ENCODE results near the gene RAP1GAP2. TPM values are rescaled to one million over a fixed set of nuclear protein-coding genes. Genes with fewer than 3 reads are reported as not detected.
"Not testable (repeated sequence)": the region's sequence is repeated elsewhere in the genome, so short reads cannot be mapped to it uniquely, and the experiment has no call there.

Gene RAP1GAP2
- polyA plus RNA-seq, 1 donor from 2014 or later = 3.9 TPM

GRCh38 chr17:2780256-2780655 lies 16.0 kb upstream of the RAP1GAP2 start:
- H3K27ac Mint-ChIP-seq = peak overlapping the region in 1 of 3 donors; percentile 80
- no peak overlapping the region for H3K4me3 Mint-ChIP-seq
- peaks cover 28% of the 10 kb centered on the region for H3K27me3 Mint-ChIP-seq
- no peaks in the 10 kb centered on the region for H3K36me3 Mint-ChIP-seq
- peaks cover 0 to 4% (median 3%) of the 10 kb centered on the region in 3 donors for H3K4me1 Mint-ChIP-seq
- H3K9me3 Mint-ChIP-seq = no peaks in the 10 kb centered on the region

GRCh38 chr17:2780931-2781454 lies 15.2 kb upstream of the RAP1GAP2 start:
- peaks cover 21% of the 10 kb centered on the region for H3K27me3 Mint-ChIP-seq
- H3K4me3 Mint-ChIP-seq = no peak overlapping the region
- H3K36me3 Mint-ChIP-seq = no peaks in the 10 kb centered on the region
- no peaks in the 10 kb centered on the region for H3K9me3 Mint-ChIP-seq
- H3K4me1 Mint-ChIP-seq = peaks cover 0 to 5% (median 1%) of the 10 kb centered on the region in 3 donors
- peak overlapping the region in 1 of 3 donors; percentile 80 for H3K27ac Mint-ChIP-seq

DNA sequence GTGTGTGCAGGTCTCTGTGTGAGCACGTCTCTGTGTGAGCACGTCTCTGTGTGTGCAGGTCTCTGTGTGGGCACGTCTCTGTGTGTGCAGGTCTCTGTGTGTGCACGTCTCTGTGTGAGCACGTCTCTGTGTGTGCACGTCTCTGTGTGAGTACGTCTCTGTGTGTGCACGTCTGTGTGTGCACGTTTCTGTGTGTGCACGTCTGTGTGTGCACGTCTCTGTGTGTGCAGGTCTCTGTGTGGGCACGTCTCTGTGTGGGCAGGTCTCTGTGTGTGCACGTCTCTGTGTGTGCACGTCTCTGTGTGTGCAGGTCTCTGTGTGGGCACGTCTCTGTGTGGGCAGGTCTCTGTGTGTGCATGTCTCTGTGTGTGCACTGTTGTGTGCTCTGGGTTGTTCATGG lies 14.6 kb upstream of the RAP1GAP2 start:
- H3K9me3 Mint-ChIP-seq, H3K27ac Mint-ChIP-seq, H3K4me3 Mint-ChIP-seq: not testable (repeated sequence)

GRCh38 chr17:2782055-2782454 lies 14.2 kb upstream of the RAP1GAP2 start:
- H3K27ac Mint-ChIP-seq = no peak overlapping the region
- H3K4me1 Mint-ChIP-seq = peaks cover 0 to 5% (median 3%) of the 10 kb centered on the region in 3 donors
- no peaks in the 10 kb centered on the region for H3K36me3 Mint-ChIP-seq
- H3K4me3 Mint-ChIP-seq = no peak overlapping the region
- H3K9me3 Mint-ChIP-seq = no peaks in the 10 kb centered on the region
- H3K27me3 Mint-ChIP-seq = peaks cover 15% of the 10 kb centered on the region

More for the DNA sequence above, 14.6 kb upstream of the RAP1GAP2 start:
- H3K27me3 Mint-ChIP-seq = peaks cover 19% of the 10 kb centered on the region
- H3K4me1 Mint-ChIP-seq, H3K36me3 Mint-ChIP-seq: not testable (repeated sequence)

GRCh38 chr17:2783310-2784030 lies 12.8 kb upstream of the RAP1GAP2 start:
- Mint-ChIP-seq H3K36me3 (no peaks in the 10 kb centered on the region), H3K9me3 (no peaks in the 10 kb centered on the region), H3K27ac (no peak overlapping the region), H3K27me3 (peaks cover 9% of the 10 kb centered on the region), H3K4me3 (no peak overlapping the region), H3K4me1 (peaks cover 5 to 6% (median 5%) of the 10 kb centered on the region in 3 donors)

GRCh38 chr17:2784864-2785263 lies 11.4 kb upstream of the RAP1GAP2 start:
- Mint-ChIP-seq H3K36me3 (no peaks in the 10 kb centered on the region), H3K4me1 (peaks cover 6 to 8% (median 7%) of the 10 kb centered on the region in 3 donors), H3K27ac (peak overlapping the region in 1 of 3 donors; percentile 32), H3K27me3 (peaks cover 7% of the 10 kb centered on the region), H3K4me3 (no peak overlapping the region), H3K9me3 (no peaks in the 10 kb centered on the region)

DNA sequence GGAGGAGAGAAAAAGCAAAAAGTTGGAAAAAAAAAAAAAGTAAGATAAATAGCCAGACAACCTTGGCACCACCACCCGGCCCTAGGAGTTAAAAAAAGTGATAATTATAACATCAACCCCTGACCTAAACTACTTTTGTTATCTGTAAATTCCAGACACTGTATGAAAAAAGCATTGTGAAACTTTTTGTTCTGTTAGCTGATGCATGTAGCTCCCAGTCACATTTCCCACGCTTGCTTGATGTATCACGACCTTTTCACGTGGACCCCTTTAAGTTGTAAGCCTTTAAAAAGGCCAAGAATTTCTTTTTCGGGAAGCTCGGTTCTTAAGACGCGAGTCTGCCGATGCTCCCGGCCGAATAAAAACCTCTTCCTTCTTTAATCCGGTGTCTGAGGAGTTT lies 10.9 kb upstream of the RAP1GAP2 start:
- H3K9me3 Mint-ChIP-seq, H3K27me3 Mint-ChIP-seq, H3K36me3 Mint-ChIP-seq, H3K4me1 Mint-ChIP-seq, H3K4me3 Mint-ChIP-seq: not testable (repeated sequence)
- H3K27ac Mint-ChIP-seq = peak overlapping the region in 1 of 3 donors; percentile 32

GRCh38 chr17:2786176-2786881 lies 9.9 kb upstream of the RAP1GAP2 start:
- Mint-ChIP-seq H3K4me1 (peaks cover 11 to 15% (median 14%) of the 10 kb centered on the region in 3 donors), H3K27ac (peak overlapping the region in 1 of 3 donors; percentile 56), H3K36me3 (no peaks in the 10 kb centered on the region), H3K9me3 (no peaks in the 10 kb centered on the region), H3K27me3 (peaks cover 2% of the 10 kb centered on the region), H3K4me3 (peak overlapping the region in 3 of 4 donors; percentile 22 to 82 (median 52))

DNA sequence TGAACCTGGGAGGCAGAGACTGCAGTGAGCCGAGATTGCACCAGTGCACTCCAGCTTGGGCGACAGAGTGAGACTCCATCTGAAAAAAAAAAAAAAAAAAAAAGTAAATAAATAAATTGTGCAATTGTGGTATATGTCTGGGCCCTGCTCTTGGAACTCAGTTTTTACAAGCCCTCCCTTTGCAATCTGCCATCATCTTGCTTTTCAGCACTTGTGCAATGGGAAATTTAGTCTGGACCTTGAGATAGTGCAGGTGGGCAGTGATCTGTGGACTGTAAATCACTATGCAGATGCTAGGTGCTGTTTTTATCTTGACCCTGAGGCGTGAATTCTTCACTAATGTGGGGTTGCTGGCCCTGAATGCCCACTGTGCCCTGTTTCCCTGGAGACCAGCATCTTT lies 6.5 kb upstream of the RAP1GAP2 start:
- no peaks in the 10 kb centered on the region for H3K36me3 Mint-ChIP-seq
- peaks cover 31 to 40% (median 39%) of the 10 kb centered on the region in 3 donors for H3K4me1 Mint-ChIP-seq
- no peak overlapping the region for H3K4me3 Mint-ChIP-seq
- no peaks in the 10 kb centered on the region for H3K27me3 Mint-ChIP-seq
- H3K9me3 Mint-ChIP-seq = no peaks in the 10 kb centered on the region
- H3K27ac Mint-ChIP-seq = no peak overlapping the region

DNA sequence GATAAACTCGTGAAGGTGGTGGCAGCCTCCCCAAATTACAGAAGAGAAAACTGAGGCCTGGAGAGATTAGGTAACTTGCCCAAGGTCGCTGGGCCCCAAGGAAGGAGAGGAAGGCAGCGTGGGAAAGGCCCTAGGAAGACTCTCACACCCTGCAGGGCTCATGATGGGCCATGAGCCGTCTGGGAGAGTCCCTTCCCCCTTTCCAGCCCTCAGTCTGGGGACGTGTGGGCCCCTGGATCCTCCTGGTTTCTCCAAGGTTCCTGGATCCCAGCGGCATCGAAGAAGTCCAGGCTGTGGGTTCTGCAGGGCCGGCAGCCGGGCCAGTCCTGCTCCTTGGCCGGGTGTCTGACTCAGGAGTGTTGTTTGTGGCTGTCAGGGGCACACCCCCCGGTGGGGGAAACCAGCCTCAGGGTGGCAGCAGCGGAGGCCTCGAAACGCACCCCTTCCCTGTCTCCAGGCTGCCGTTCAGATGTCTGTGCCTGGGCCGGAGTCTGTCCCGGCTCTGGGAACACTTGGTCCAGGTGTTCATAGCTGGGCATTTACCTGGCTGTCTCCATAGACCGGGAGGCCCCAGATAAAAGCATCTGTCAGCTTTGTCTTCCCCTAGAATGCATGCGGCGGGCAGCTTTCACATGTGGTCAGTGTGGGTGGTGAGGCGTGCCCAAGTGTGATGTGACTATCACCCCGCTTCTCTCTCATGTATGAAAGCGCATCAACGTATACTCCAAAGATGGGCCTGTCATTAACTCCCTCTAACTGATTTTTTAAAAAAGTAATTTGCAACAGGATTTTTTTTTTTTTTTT lies 3.7 kb upstream of the RAP1GAP2 start:
- H3K27ac Mint-ChIP-seq = peak overlapping the region; percentile 80 to 88 (median 87)
- no peaks in the 10 kb centered on the region for H3K27me3 Mint-ChIP-seq
- H3K9me3 Mint-ChIP-seq = no peaks in the 10 kb centered on the region
- no peaks in the 10 kb centered on the region for H3K36me3 Mint-ChIP-seq
- H3K4me3 Mint-ChIP-seq = peak overlapping the region in 3 of 4 donors; percentile 74 to 95 (median 88)
- H3K4me1 Mint-ChIP-seq = peaks cover 41 to 56% (median 55%) of the 10 kb centered on the region in 3 donors

DNA sequence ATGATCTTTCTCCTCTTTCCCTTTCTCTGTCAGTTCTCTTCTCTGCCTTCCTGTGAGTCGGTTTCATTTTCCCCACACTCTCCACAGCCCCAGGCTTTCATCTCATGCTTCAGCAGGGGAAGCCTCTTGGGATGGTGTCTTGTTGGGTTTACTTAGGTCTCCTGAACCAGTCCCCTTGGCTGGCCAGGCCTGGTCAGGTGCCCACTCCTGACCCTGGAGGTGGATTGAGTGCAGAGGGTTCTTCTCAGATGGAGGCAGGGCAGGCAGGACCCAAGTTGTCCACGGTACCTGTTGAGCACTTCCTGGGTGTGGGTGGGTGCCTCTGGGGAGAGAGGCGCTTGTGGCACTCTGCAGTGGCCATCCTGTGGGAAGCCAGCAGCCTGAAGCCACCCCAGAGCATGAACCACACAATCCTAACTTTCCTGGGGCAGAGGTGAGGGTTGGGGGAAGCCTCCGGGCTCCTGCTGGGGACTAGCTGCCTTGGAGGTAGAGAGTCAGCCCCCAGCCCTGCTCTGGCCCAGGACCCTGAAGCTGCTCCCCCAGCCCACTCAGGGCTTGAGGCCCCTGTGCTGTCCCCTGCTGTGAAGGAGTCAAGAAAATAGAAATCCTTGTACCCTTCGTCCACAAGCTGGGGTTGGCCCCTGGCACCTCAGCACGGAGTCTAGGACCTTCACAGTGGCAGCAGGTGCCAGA lies 2.0 kb upstream of the RAP1GAP2 start:
- peaks cover 39 to 66% (median 65%) of the 10 kb centered on the region in 3 donors for H3K4me1 Mint-ChIP-seq
- peak overlapping the region in 2 of 3 donors; percentile 80 to 87 for H3K27ac Mint-ChIP-seq
- peak overlapping the region; percentile 58 to 94 (median 80) for H3K4me3 Mint-ChIP-seq
- H3K36me3 Mint-ChIP-seq = no peaks in the 10 kb centered on the region
- no peaks in the 10 kb centered on the region for H3K27me3 Mint-ChIP-seq
- H3K9me3 Mint-ChIP-seq = no peaks in the 10 kb centered on the region

DNA sequence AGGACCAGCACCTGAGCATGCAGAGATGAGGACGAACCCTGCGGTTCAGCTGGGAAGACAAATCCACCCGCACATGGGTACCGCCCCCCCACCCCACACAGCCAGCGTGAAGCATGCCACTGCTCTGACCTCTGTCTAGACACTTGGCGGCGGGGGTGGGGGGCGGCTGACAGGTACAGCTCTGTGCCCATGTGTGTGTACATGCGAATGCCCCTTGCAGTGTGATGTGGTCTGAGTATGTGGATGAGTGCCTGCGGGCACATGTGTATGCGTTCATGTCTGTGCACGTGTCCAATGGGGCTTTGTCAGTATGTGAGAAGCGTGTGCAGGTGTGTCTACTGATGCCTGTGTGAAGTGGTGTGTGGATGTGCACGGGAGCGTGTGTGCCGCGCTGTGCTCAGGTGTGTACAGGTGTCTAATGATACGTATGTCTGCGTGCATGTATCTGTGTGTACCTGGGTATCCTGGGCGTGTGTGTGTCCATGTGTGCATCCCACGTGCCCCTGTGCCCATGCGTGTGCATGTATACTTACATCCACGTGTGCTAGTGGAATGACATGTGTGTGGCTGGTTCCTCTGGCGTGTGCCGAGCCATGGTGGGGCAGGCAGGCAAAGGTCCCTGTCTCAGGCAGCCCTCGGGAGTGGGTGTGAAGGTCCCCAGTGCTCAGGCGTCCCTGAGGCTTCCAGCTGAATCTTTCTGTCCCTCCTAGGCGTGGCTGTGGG lies 636 bp upstream of the RAP1GAP2 start:
- no peaks in the 10 kb centered on the region for H3K9me3 Mint-ChIP-seq
- H3K4me1 Mint-ChIP-seq = peaks cover 43 to 66% (median 65%) of the 10 kb centered on the region in 3 donors
- H3K36me3 Mint-ChIP-seq = peaks cover 3% of the 10 kb centered on the region
- H3K27ac Mint-ChIP-seq = peak overlapping the region in 2 of 3 donors; percentile 69 to 88
- no peaks in the 10 kb centered on the region for H3K27me3 Mint-ChIP-seq
- peak overlapping the region; percentile 80 to 97 (median 92) for H3K4me3 Mint-ChIP-seq

- Mint-ChIP-seq H3K36me3 (peaks cover 3% of the 10 kb centered on the region), H3K4me3 (peak overlapping the region; percentile 80 to 97 (median 92)), H3K4me1 (peaks cover 32 to 56% (median 53%) of the 10 kb centered on the region in 3 donors), H3K9me3 (no peaks in the 10 kb centered on the region), H3K27ac (peak overlapping the region; percentile 8 to 69 (median 44)), H3K27me3 (no peaks in the 10 kb centered on the region)
Measured at GRCh38 chr17:2797226-2797625, 988 bp downstream of the RAP1GAP2 start.

DNA sequence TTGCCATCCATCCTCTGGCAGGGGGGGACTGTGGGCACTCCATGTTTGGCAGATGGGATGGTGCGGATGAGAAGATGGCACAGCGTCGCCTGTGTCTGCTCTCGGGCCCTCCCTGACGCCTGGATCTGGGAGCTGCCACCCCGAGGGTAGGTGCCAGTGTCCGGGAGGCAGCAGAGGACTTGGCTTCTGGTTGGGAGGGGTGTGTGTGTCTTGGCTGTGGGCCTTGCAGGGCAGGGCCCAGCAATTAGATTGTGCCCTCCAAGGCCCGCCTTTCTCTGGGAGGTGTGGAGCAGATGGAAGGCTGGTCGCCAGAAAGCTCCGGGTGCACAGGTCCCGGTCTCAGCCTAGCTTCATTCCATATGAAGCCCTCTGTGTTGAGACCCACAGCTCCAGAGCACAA lies 1.4 kb downstream of the RAP1GAP2 start:
- H3K27ac Mint-ChIP-seq = peak overlapping the region in 2 of 3 donors; percentile 44 to 69
- H3K36me3 Mint-ChIP-seq = peaks cover 3% of the 10 kb centered on the region
- no peaks in the 10 kb centered on the region for H3K27me3 Mint-ChIP-seq
- H3K4me3 Mint-ChIP-seq = peak overlapping the region; percentile 80 to 97 (median 92)
- H3K9me3 Mint-ChIP-seq = no peaks in the 10 kb centered on the region
- peaks cover 31 to 54% (median 52%) of the 10 kb centered on the region in 3 donors for H3K4me1 Mint-ChIP-seq
